ENCODE data around the gene CLIC1. TPM values are rescaled to one million over a fixed set of nuclear protein-coding genes. Genes with fewer than 3 reads are reported as not detected.

CLIC1 gene
- total RNA-seq, 1 experiment from 2014 or later = 1,071 TPM

- H3K9me3 ChIP-seq (replicated peaks) = no peaks in the 10 kb centered on the region
- peaks cover 9% of the 10 kb centered on the region for H3K4me1 ChIP-seq (replicated peaks)
- no peaks in the 10 kb centered on the region for H3K27me3 ChIP-seq (replicated peaks)
- H3K36me3 ChIP-seq = peaks cover 41% of the 10 kb centered on the region
- no peak overlapping the region for H3K4me3 ChIP-seq
- no peak overlapping the region for H3K27ac ChIP-seq
- DNase-seq (ENCODE audit: low read depth in 1 of 2, low spot score in 2 of 2) = no peak
Measured at GRCh38 chr6:31776485-31776988, 40.2 kb upstream of the CLIC1 start.

GRCh38 chr6:31775633-31776484 is 39.5 kb upstream of the CLIC1 start:
- no peak overlapping the region for H3K4me3 ChIP-seq
- H3K27me3 ChIP-seq (replicated peaks) = no peaks in the 10 kb centered on the region
- peaks cover 9% of the 10 kb centered on the region for H3K4me1 ChIP-seq (replicated peaks)
- DNase-seq (ENCODE audit: low read depth in 1 of 2, low spot score in 2 of 2) = no peak
- no peaks in the 10 kb centered on the region for H3K9me3 ChIP-seq (replicated peaks)
- no peak overlapping the region for H3K27ac ChIP-seq
- H3K36me3 ChIP-seq = peaks cover 35% of the 10 kb centered on the region

- peaks cover 28% of the 10 kb centered on the region for H3K36me3 ChIP-seq
- no peak overlapping the region for H3K4me3 ChIP-seq
- H3K9me3 ChIP-seq (replicated peaks) = no peaks in the 10 kb centered on the region
- H3K27ac ChIP-seq = no peak overlapping the region
- no peaks in the 10 kb centered on the region for H3K27me3 ChIP-seq (replicated peaks)
- DNase-seq (ENCODE audit: low read depth in 1 of 2, low spot score in 2 of 2) = no peak
- peaks cover 9% of the 10 kb centered on the region for H3K4me1 ChIP-seq (replicated peaks)
Measured at GRCh38 chr6:31775184-31775583, 38.9 kb upstream of the CLIC1 start.

- Histone ChIP-seq H3K27ac (no peak overlapping the region), H3K36me3 (no peaks in the 10 kb centered on the region), H3K4me3 (no peak overlapping the region), H3K9me3 (replicated peaks) (no peaks in the 10 kb centered on the region), H3K27me3 (replicated peaks) (no peaks in the 10 kb centered on the region), H3K4me1 (replicated peaks) (peaks cover 4% of the 10 kb centered on the region)
- no peak for DNase-seq (ENCODE audit: low read depth in 1 of 2, low spot score in 2 of 2)
Measured at GRCh38 chr6:31771992-31772358, 35.6 kb upstream of the CLIC1 start.

GRCh38 chr6:31770860-31771259 is 34.5 kb upstream of the CLIC1 start:
- Histone ChIP-seq H3K4me1 (replicated peaks) (no peaks in the 10 kb centered on the region), H3K4me3 (no peak overlapping the region), H3K27ac (no peak overlapping the region), H3K36me3 (no peaks in the 10 kb centered on the region), H3K9me3 (replicated peaks) (no peaks in the 10 kb centered on the region), H3K27me3 (replicated peaks) (no peaks in the 10 kb centered on the region)
- DNase-seq (ENCODE audit: low read depth in 1 of 2, low spot score in 2 of 2) = no peak

- H3K36me3 ChIP-seq = no peaks in the 10 kb centered on the region
- DNase-seq (ENCODE audit: low read depth in 1 of 2, low spot score in 2 of 2) = peak; percentile 70 to 82
- no peaks in the 10 kb centered on the region for H3K4me1 ChIP-seq (replicated peaks)
- no peak overlapping the region for H3K4me3 ChIP-seq
- no peaks in the 10 kb centered on the region for H3K27me3 ChIP-seq (replicated peaks)
- H3K9me3 ChIP-seq (replicated peaks) = no peaks in the 10 kb centered on the region
- no peak overlapping the region for H3K27ac ChIP-seq
Measured at GRCh38 chr6:31769684-31770371, 33.5 kb upstream of the CLIC1 start.

- no peaks in the 10 kb centered on the region for H3K36me3 ChIP-seq
- no peaks in the 10 kb centered on the region for H3K9me3 ChIP-seq (replicated peaks)
- H3K4me1 ChIP-seq (replicated peaks) = peaks cover 3% of the 10 kb centered on the region
- no peaks in the 10 kb centered on the region for H3K27me3 ChIP-seq (replicated peaks)
- no peak for DNase-seq (ENCODE audit: low read depth in 1 of 2, low spot score in 2 of 2)
- H3K4me3 ChIP-seq = no peak overlapping the region
- no peak overlapping the region for H3K27ac ChIP-seq
Measured at GRCh38 chr6:31768363-31769257, 32.3 kb upstream of the CLIC1 start.

- Histone ChIP-seq H3K27ac (no peak overlapping the region), H3K4me1 (replicated peaks) (peaks cover 10% of the 10 kb centered on the region), H3K27me3 (replicated peaks) (no peaks in the 10 kb centered on the region), H3K4me3 (no peak overlapping the region), H3K9me3 (replicated peaks) (no peaks in the 10 kb centered on the region), H3K36me3 (no peaks in the 10 kb centered on the region)
- DNase-seq (ENCODE audit: low read depth in 1 of 2, low spot score in 2 of 2) = no peak
Measured at GRCh38 chr6:31767096-31767645, 30.8 kb upstream of the CLIC1 start.

- H3K4me3 ChIP-seq = no peak overlapping the region
- peaks cover 10% of the 10 kb centered on the region for H3K4me1 ChIP-seq (replicated peaks)
- H3K36me3 ChIP-seq = no peaks in the 10 kb centered on the region
- H3K9me3 ChIP-seq (replicated peaks) = no peaks in the 10 kb centered on the region
- no peak for DNase-seq (ENCODE audit: low read depth in 1 of 2, low spot score in 2 of 2)
- H3K27me3 ChIP-seq (replicated peaks) = no peaks in the 10 kb centered on the region
- no peak overlapping the region for H3K27ac ChIP-seq
Measured at GRCh38 chr6:31765910-31766794, 29.8 kb upstream of the CLIC1 start.

- 0 out of 2 replicates have a peak, but pooled peaks cover under 1% of the 10 kb centered on the region for H3K36me3 ChIP-seq
- H3K9me3 ChIP-seq (replicated peaks) = no peaks in the 10 kb centered on the region
- H3K4me1 ChIP-seq (replicated peaks) = peaks cover 10% of the 10 kb centered on the region
- DNase-seq (ENCODE audit: low read depth in 1 of 2, low spot score in 2 of 2) = no peak
- H3K27ac ChIP-seq = no peak overlapping the region
- H3K27me3 ChIP-seq (replicated peaks) = no peaks in the 10 kb centered on the region
- no peak overlapping the region for H3K4me3 ChIP-seq
Measured at GRCh38 chr6:31765559-31765909, 29.2 kb upstream of the CLIC1 start.

- DNase-seq (ENCODE audit: low read depth in 1 of 2, low spot score in 2 of 2) = no peak
- Histone ChIP-seq H3K9me3 (replicated peaks) (no peaks in the 10 kb centered on the region), H3K27me3 (replicated peaks) (no peaks in the 10 kb centered on the region), H3K4me1 (replicated peaks) (peaks cover 10% of the 10 kb centered on the region), H3K4me3 (no peak overlapping the region), H3K27ac (no peak overlapping the region), H3K36me3 (peaks cover 5% of the 10 kb centered on the region; the same call in 1 of the 2 replicates)
Measured at GRCh38 chr6:31764198-31764597, 27.9 kb upstream of the CLIC1 start.

GRCh38 chr6:31763619-31763940 is 27.2 kb upstream of the CLIC1 start:
- peak in 1 of 2 experiments; percentile 50 for DNase-seq (ENCODE audit: low read depth in 1 of 2, low spot score in 2 of 2)
- Histone ChIP-seq H3K36me3 (peaks cover 5% of the 10 kb centered on the region; the same call in 1 of the 2 replicates), H3K4me3 (no peak overlapping the region), H3K9me3 (replicated peaks) (no peaks in the 10 kb centered on the region), H3K27me3 (replicated peaks) (no peaks in the 10 kb centered on the region), H3K4me1 (replicated peaks) (peaks cover 10% of the 10 kb centered on the region), H3K27ac (no peak overlapping the region)

All from SJSA1 (cell line).